ENCODE data around the gene PLXND1.

GRCh38 chr3:129554356-129555152 is 51.9 kb downstream of the PLXND1 start:
- TF ChIP-seq CTCF (IDR thresholded peaks at IDR 0.05 in 2 of 3, conservative IDR thresholded peaks at IDR 0.05 in 1 of 3; ENCODE audit: borderline replicate concordance in 1 of 3, insufficient read depth in 1 of 3, low read depth in 2 of 3, low read length in 2 of 3) (no peak), ELF1 (IDR thresholded peaks at IDR 0.05; ENCODE audit: borderline replicate concordance, low read depth) (no peak), SIN3A (IDR thresholded peaks at IDR 0.05; ENCODE audit: low read depth) (no peak), ZNF274 (IDR thresholded peaks at IDR 0.05; ENCODE audit: low read depth, low read length) (no peak), POLR2AphosphoS5 (IDR thresholded peaks at IDR 0.05; ENCODE audit: low read depth, low read length) (no peak; the same call in 1 of the 2 replicates), YY1 (IDR thresholded peaks at IDR 0.05; ENCODE audit: extremely low read depth, insufficient replicate concordance, low read depth, low read length) (no peak), ZBTB33 (IDR thresholded peaks at IDR 0.05; ENCODE audit: extremely low read depth, insufficient replicate concordance, low read length) (no peak), SP1 (IDR thresholded peaks at IDR 0.05; ENCODE audit: low read depth) (no peak), TCF7L2 (IDR thresholded peaks at IDR 0.05; ENCODE audit: borderline replicate concordance, extremely low read depth, insufficient read depth, insufficient read length) (no peak), REST (IDR thresholded peaks at IDR 0.05; ENCODE audit: low read depth) (no peak)

Data from HCT116 (cell line).